ENCODE measurements around the gene PLCZ1. TPM values are rescaled to one million over a fixed set of nuclear protein-coding genes. Genes with fewer than 3 reads are reported as not detected.

Gene PLCZ1
- total and polyA plus RNA-seq, 7 donors = not detected

DNA sequence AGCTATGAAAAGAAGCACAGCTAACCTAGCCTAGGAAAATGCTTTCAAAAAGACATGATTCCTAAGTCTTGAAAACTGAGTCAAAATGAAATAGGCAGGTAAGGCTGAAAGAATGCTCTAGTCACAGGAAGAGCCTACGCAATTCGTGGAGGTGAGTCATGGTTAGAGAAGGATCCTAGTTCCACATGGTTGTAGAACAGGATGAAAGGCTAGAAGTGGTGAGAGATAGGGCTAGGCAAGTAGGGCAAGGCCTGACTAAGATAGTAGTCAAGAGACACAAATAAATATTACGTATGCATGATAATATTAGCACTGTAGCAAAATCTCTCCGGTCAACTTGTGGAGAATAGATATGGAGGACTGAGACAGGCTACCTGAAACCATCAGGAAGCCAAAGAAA is 47.2 kb downstream of the PLCZ1 start:
- no peak for DNase-seq
- no peak overlapping the region for H3K27ac ChIP-seq
- no peak overlapping the region for H3K4me3 ChIP-seq
- no peaks in the 10 kb centered on the region for H3K27me3 ChIP-seq
- intact Hi-C loops (cut with DNase I) = no loop called here
- H3K4me1 ChIP-seq = peaks cover 0 to 3% (median 0%) of the 10 kb centered on the region in 4 donors
- TF ChIP-seq EP300 (IDR thresholded peaks at IDR 0.05) = no peak
- TF ChIP-seq, protein P1, sequence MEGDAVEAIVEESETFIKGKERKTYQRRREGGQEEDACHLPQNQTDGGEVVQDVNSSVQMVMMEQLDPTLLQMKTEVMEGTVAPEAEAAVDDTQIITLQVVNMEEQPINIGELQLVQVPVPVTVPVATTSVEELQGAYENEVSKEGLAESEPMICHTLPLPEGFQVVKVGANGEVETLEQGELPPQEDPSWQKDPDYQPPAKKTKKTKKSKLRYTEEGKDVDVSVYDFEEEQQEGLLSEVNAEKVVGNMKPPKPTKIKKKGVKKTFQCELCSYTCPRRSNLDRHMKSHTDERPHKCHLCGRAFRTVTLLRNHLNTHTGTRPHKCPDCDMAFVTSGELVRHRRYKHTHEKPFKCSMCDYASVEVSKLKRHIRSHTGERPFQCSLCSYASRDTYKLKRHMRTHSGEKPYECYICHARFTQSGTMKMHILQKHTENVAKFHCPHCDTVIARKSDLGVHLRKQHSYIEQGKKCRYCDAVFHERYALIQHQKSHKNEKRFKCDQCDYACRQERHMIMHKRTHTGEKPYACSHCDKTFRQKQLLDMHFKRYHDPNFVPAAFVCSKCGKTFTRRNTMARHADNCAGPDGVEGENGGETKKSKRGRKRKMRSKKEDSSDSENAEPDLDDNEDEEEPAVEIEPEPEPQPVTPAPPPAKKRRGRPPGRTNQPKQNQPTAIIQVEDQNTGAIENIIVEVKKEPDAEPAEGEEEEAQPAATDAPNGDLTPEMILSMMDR (IDR thresholded peaks at IDR 0.05) = no peak
- TF ChIP-seq POLR2AphosphoS5 (IDR thresholded peaks at IDR 0.05) = no peak
- TF ChIP-seq POLR2A (IDR thresholded peaks at IDR 0.05) = no peak
- WGBS, 2 donors = 93 to 95% methylated on average over 4 of the region's 4 CpGs
- no peaks in the 10 kb centered on the region for H3K36me3 ChIP-seq
- no peaks in the 10 kb centered on the region for H3K9me3 ChIP-seq

DNA sequence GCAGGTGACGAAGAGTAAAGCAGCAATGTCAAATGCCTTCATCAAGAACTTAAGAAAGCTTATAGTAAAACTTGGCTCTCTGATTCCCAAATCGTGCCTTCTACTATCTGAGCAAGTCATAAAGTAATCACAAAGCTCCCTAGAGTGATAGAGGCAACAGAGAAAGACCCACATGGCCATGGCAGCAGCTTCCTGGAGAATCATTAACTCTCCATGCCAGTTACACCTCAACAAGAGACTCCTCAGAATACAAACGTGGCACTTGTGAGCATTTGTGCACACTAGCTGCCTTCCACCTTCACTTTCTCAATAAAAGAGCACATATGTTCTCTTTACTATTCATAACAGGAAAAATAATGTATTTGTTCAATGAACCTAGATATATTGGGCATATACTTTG is 48.0 kb downstream of the PLCZ1 start:
- no peaks in the 10 kb centered on the region for H3K27me3 ChIP-seq
- no peaks in the 10 kb centered on the region for H3K9me3 ChIP-seq
- peaks cover 0 to 3% (median 0%) of the 10 kb centered on the region in 4 donors for H3K4me1 ChIP-seq
- no peak for DNase-seq
- WGBS, 2 donors = 29 to 66% methylated on average over 3 of the region's 3 CpGs
- no peaks in the 10 kb centered on the region for H3K36me3 ChIP-seq
- H3K4me3 ChIP-seq = no peak overlapping the region
- H3K27ac ChIP-seq = no peak overlapping the region
- intact Hi-C loops (cut with DNase I) = no loop called here
- TF ChIP-seq EP300 (IDR thresholded peaks at IDR 0.05) (no peak), POLR2AphosphoS5 (IDR thresholded peaks at IDR 0.05) (no peak), POLR2A (IDR thresholded peaks at IDR 0.05) (no peak)
- TF ChIP-seq, protein P1 (IDR thresholded peaks at IDR 0.05) = no peak

DNA sequence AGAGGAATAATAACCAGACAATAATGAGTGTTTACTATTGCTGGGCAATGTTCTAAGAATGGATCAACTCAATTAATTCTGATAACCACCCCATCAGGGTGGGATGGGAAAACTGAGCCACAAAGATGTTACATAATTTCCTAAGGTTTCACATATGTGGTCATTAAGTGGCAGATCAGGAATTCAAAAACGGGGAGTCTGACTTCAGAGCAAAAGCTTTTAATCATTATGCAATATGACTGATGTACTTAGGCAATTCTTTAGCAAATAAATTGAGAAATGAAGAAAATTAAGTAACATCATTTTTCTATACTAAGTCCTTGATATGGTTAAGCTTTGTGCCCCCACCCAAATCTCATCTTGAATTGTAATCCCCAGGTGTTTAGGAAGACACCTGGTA is 53.4 kb downstream of the PLCZ1 start:
- Histone ChIP-seq H3K9me3 (no peaks in the 10 kb centered on the region), H3K4me3 (no peak overlapping the region), H3K27me3 (no peaks in the 10 kb centered on the region), H3K27ac (no peak overlapping the region), H3K36me3 (no peaks in the 10 kb centered on the region), H3K4me1 (no peaks in the 10 kb centered on the region)
- WGBS, 2 donors = 65 to 66% methylated on average over 1 of the region's 1 CpG
- no peak for DNase-seq
- TF ChIP-seq POLR2A (IDR thresholded peaks at IDR 0.05) (no peak), EP300 (IDR thresholded peaks at IDR 0.05) (no peak), POLR2AphosphoS5 (IDR thresholded peaks at IDR 0.05) (no peak)
- TF ChIP-seq, protein P1 (IDR thresholded peaks at IDR 0.05) = no peak
- intact Hi-C loops (cut with DNase I) = no loop called here

DNA sequence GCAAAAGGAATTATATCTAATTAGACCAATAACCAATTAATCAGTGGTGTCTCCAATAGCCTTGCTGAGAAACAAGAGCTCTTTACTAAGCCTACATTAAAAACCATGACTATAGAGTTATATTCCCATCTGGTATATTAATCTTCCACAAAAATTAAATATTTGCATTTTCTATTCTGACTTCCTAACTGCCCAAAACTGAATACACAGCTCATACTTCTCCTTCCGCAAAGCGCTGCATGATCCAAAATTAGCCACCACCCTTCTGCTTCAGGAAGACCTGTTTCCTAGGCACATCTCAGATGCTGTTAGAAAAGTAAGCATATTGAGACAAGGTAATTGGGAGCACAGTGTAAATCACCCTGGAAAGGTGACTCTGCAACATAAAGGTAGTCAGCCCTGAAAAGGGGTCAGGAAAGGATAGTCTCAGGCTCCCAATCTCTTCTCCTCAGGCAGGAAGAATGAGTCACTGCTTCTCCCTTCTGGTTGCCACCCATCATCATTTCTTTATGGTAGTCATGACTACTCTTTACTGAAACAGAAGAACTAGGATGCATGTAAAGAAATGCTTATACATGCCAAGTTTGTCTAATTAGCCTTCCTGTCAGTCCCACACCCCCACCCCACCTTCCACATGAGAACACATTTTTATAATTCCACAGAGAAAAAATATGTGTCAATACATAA is 54.3 kb downstream of the PLCZ1 start:
- H3K4me1 ChIP-seq = no peaks in the 10 kb centered on the region
- no peak overlapping the region for H3K4me3 ChIP-seq
- no peak overlapping the region for H3K27ac ChIP-seq
- DNase-seq = no peak
- H3K9me3 ChIP-seq = no peaks in the 10 kb centered on the region
- 77 to 94% methylated on average over 2 of the region's 2 CpGs for WGBS, 2 donors
- no peaks in the 10 kb centered on the region for H3K27me3 ChIP-seq
- intact Hi-C loops (cut with DNase I) = no loop called here
- no peak for TF ChIP-seq EP300 (IDR thresholded peaks at IDR 0.05)
- TF ChIP-seq, protein P1 (IDR thresholded peaks at IDR 0.05) = no peak
- TF ChIP-seq POLR2AphosphoS5 (IDR thresholded peaks at IDR 0.05) = no peak
- TF ChIP-seq POLR2A (IDR thresholded peaks at IDR 0.05) = no peak
- H3K36me3 ChIP-seq = no peaks in the 10 kb centered on the region

DNA sequence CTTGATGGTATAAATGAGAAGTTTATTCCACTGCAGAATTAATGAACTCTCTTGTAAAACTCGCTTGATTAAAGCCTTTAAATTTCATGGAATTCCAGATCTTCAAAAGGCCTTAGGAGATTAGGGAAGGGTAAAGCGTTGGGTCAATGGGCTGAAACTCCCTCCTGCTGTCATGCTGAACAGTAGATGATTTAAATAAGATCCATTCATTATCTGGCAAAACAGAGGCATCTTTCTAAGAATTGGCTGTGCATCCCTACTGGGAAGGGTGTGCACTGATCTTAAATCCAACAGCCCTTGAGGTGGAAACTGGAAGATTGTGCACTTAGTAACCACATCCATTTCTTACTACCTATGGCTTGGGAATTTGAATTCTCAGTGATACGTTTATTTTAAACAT is 56.0 kb downstream of the PLCZ1 start:
- Histone ChIP-seq H3K36me3 (no peaks in the 10 kb centered on the region), H3K4me3 (no peak overlapping the region), H3K27ac (no peak overlapping the region), H3K4me1 (peaks cover 0 to under 1% (median 0%) of the 10 kb centered on the region in 4 donors), H3K9me3 (no peaks in the 10 kb centered on the region), H3K27me3 (no peaks in the 10 kb centered on the region)
- no peak for DNase-seq
- intact Hi-C loops (cut with DNase I) = no loop called here
- WGBS, 2 donors = 70 to 82% methylated on average over 3 of the region's 3 CpGs
- TF ChIP-seq EP300 (IDR thresholded peaks at IDR 0.05) = no peak
- no peak for TF ChIP-seq POLR2AphosphoS5 (IDR thresholded peaks at IDR 0.05)
- no peak for TF ChIP-seq POLR2A (IDR thresholded peaks at IDR 0.05)
- TF ChIP-seq, protein P1 (IDR thresholded peaks at IDR 0.05) = no peak
